Activated CD8-positive, alpha-beta memory T cell treated with anti-CD3 and anti-CD28 coated beads, Interleukin-2, amount 50 U/mL, for 1 hour (primary cell): ENCODE results near the gene SCN8A.
"Not testable (repeated sequence)": the region's sequence is repeated elsewhere in the genome, so short reads cannot be mapped to it uniquely, and the experiment has no call there.

Source experiments
- DNase-seq: peaks from one replicate; pipeline ENCODE4 v3.0.0-alpha.2; 2020; ENCODE audit errors: extremely low read depth

Gene SCN8A

GRCh38 chr12:51591016-51591901 lies at the start of gene SCN8A:
TSS of gene SCN8A (plus strand) at chr12:51591233. CDS start at chr12:51662818, 71,585 bp downstream.
- no peak for DNase-seq

GRCh38 chr12:51546097-51546496 lies 44.9 kb upstream of the SCN8A start:
- no peak for DNase-seq

- DNase-seq, result no peak
Measured at GRCh38 chr12:51547606-51548005, 43.4 kb upstream of the SCN8A start.

- no peak for DNase-seq
Measured at GRCh38 chr12:51548241-51548640, 42.8 kb upstream of the SCN8A start.

- DNase-seq, result no peak
Measured at GRCh38 chr12:51549637-51550036, 41.4 kb upstream of the SCN8A start.

GRCh38 chr12:51568271-51569032 lies 22.6 kb upstream of the SCN8A start:
- not testable (repeated sequence) for DNase-seq

GRCh38 chr12:51579321-51579850 lies 11.6 kb upstream of the SCN8A start:
- no peak for DNase-seq

- DNase-seq, result no peak
Measured at GRCh38 chr12:51589060-51589459, 2.0 kb upstream of the SCN8A start.

- no peak for DNase-seq
Measured at GRCh38 chr12:51589557-51590176, 1.4 kb upstream of the SCN8A start.

GRCh38 chr12:51590347-51591015 lies 552 bp upstream of the SCN8A start:
- DNase-seq, result no peak

- DNase-seq, result no peak
Measured at GRCh38 chr12:51592034-51592705, 1.1 kb downstream of the SCN8A start.

- DNase-seq, result no peak
Measured at GRCh38 chr12:51593021-51593420, 2.0 kb downstream of the SCN8A start.

GRCh38 chr12:51593539-51593938 lies 2.5 kb downstream of the SCN8A start:
- no peak for DNase-seq

- DNase-seq, result no peak
Measured at GRCh38 chr12:51598156-51598555, 7.1 kb downstream of the SCN8A start.

- DNase-seq, result no peak
Measured at GRCh38 chr12:51600721-51601120, 9.7 kb downstream of the SCN8A start.

- no peak for DNase-seq
Measured at GRCh38 chr12:51601241-51601640, 10.2 kb downstream of the SCN8A start.

GRCh38 chr12:51605896-51606295 lies 14.9 kb downstream of the SCN8A start:
- DNase-seq, result not testable (repeated sequence)

GRCh38 chr12:51607197-51607596 lies 16.2 kb downstream of the SCN8A start:
- DNase-seq, result not testable (repeated sequence)

GRCh38 chr12:51620448-51620847 lies 29.4 kb downstream of the SCN8A start:
- no peak for DNase-seq

GRCh38 chr12:51621156-51621922 lies 30.3 kb downstream of the SCN8A start:
- DNase-seq, result no peak
